GM13976 (cell line): Measurements from ENCODE around the gene ALS2CL.

ENCODE experiments used
- DNase-seq: peaks from one replicate; pipeline ENCODE4 v3.0.0; 2012; ENCODE audit warnings: low spot score
- CTCF ChIP-seq: IDR thresholded peaks from 2 replicates; pipeline ENCODE4 v1.5.1; 2012; ENCODE audit warnings: borderline replicate concordance, mild to moderate bottlenecking; ENCODE audit not compliant: insufficient read depth; ENCODE audit errors: extremely low read depth, missing control alignments, control extremely low read depth
- in situ Hi-C: fragments of 300-500 bp; cut with MboI; formaldehyde crosslinking; loops from one replicate; pipeline ENCODE4 v1.12.0; 2022; ENCODE audit warnings: low sequenced_read_pairs, mixed read lengths, inconsistent platforms; ENCODE audit not compliant: unreplicated experiment

Gene ALS2CL

GRCh38 chr3:46629551-46630517 lies 63.6 kb downstream of the ALS2CL start:
- in situ Hi-C loops, result loop anchor here (5.0 kb wide), 1 partner anchor 138 kb away; no protein-coding TSS in a partner anchor
- TF ChIP-seq CTCF, result peak; percentile 99
- peak; percentile 89 for DNase-seq

GRCh38 chr3:46628901-46629369 lies 64.5 kb downstream of the ALS2CL start:
- in situ Hi-C loops, result no loop called here
- TF ChIP-seq CTCF, result no peak

GRCh38 chr3:46627078-46627477 lies 66.4 kb downstream of the ALS2CL start:
- in situ Hi-C loops, result no loop called here
- no peak for TF ChIP-seq CTCF
- no peak for DNase-seq

More at GRCh38 chr3:46628901-46629369, 64.5 kb downstream of the ALS2CL start:
- DNase-seq, result no peak

- in situ Hi-C loops, result no loop called here
- no peak for TF ChIP-seq CTCF
- no peak for DNase-seq
Observed at GRCh38 chr3:46626039-46626438, 67.4 kb downstream of the ALS2CL start.

- TF ChIP-seq CTCF, result no peak
- in situ Hi-C loops, result no loop called here
- no peak for DNase-seq
Observed at GRCh38 chr3:46624975-46625490, 68.4 kb downstream of the ALS2CL start.

GRCh38 chr3:46624533-46624932 lies 68.9 kb downstream of the ALS2CL start:
- DNase-seq, result no peak
- in situ Hi-C loops, result no loop called here
- TF ChIP-seq CTCF, result no peak
